Skeletal muscle tissue (tissue), 4 donors: ENCODE data around the gene SMAGP. TPM values are rescaled to one million over a fixed set of nuclear protein-coding genes. Genes with fewer than 3 reads are reported as not detected.

Source experiments
- H3K27ac ChIP-seq: one replicate; pipeline ENCODE4 v1.7.0; 2013; ENCODE audit warnings: mild to moderate bottlenecking, low read depth, low read length, inconsistent platforms
- H3K27me3 ChIP-seq, 3 donors: one replicate each; pipeline ENCODE4 v1.7.0; 2013; ENCODE audit warnings: low read length in 3 of 3; ENCODE audit not compliant: control insufficient read depth in 3 of 3, insufficient read depth in 3 of 3
- H3K36me3 ChIP-seq, 3 donors: one replicate each; pipeline ENCODE4 v1.7.0; 2013; ENCODE audit warnings: low read length in 3 of 3; ENCODE audit not compliant: control insufficient read depth in 3 of 3, insufficient read depth in 3 of 3
- H3K4me1 ChIP-seq, 3 donors: one replicate each; pipeline ENCODE4 v1.7.0; 2013; ENCODE audit warnings: low read length in 3 of 3, mild to moderate bottlenecking in 3 of 3; ENCODE audit not compliant: control insufficient read depth in 3 of 3, insufficient read depth in 3 of 3
- H3K4me3 ChIP-seq, 3 donors: one replicate each; pipeline ENCODE4 v1.7.0; 2013; ENCODE audit warnings: low read length in 3 of 3
- H3K9ac ChIP-seq, 3 donors: one replicate each; pipeline ENCODE4 v1.7.0; 2013; ENCODE audit warnings: low read length in 3 of 3, mild to moderate bottlenecking in 3 of 3, moderate library complexity in 2 of 3, low read depth in 1 of 3
- H3K9me3 ChIP-seq, 3 donors: one replicate each; pipeline ENCODE4 v1.7.0; 2013; ENCODE audit warnings: low read length in 3 of 3; ENCODE audit not compliant: control insufficient read depth in 3 of 3
- total RNA-seq: library from RNA; depleted of rRNA; stranded (reverse); fragments of >200 nt; gene quantifications from one replicate; pipeline ENCODE4 v1.2.3, GENCODE V29; 2014
- donor health status: Osteomylitis.

SMAGP gene
- total RNA-seq, 1 donor from 2014 or later = 2.1 TPM

GRCh38 chr12:51217133-51217967, 52.9 kb downstream of the SMAGP start:
- Histone ChIP-seq H3K4me1 (peaks cover 11 to 17% (median 17%) of the 10 kb centered on the region in 3 donors), H3K27ac (peak overlapping the region; percentile 90), H3K4me3 (peak overlapping the region; percentile 65 to 86 (median 79)), H3K27me3 (no peaks in the 10 kb centered on the region), H3K9ac (peak overlapping the region; percentile 85 to 92 (median 89)), H3K36me3 (peaks cover 0 to 5% (median 3%) of the 10 kb centered on the region in 3 donors), H3K9me3 (no peaks in the 10 kb centered on the region)

GRCh38 chr12:51216642-51217041, 53.6 kb downstream of the SMAGP start:
- Histone ChIP-seq H3K36me3 (peaks cover 0 to 5% (median 3%) of the 10 kb centered on the region in 3 donors), H3K9ac (peak overlapping the region; percentile 83 to 89 (median 85)), H3K27ac (peak overlapping the region; percentile 90), H3K4me1 (peaks cover 11 to 17% (median 17%) of the 10 kb centered on the region in 3 donors), H3K27me3 (no peaks in the 10 kb centered on the region), H3K4me3 (peak overlapping the region; percentile 65 to 86 (median 79)), H3K9me3 (no peaks in the 10 kb centered on the region)

- Histone ChIP-seq H3K27ac (no peak overlapping the region), H3K27me3 (no peaks in the 10 kb centered on the region), H3K4me1 (peaks cover 11 to 17% (median 17%) of the 10 kb centered on the region in 3 donors), H3K4me3 (no peak overlapping the region), H3K9me3 (no peaks in the 10 kb centered on the region), H3K9ac (no peak overlapping the region), H3K36me3 (peaks cover 5 to 12% (median 5%) of the 10 kb centered on the region in 3 donors)
These were observed 55.3 kb downstream of the SMAGP start for GRCh38 chr12:51214895-51215294.

GRCh38 chr12:51210690-51211395, 59.4 kb downstream of the SMAGP start:
- peaks cover 5 to 15% (median 5%) of the 10 kb centered on the region in 3 donors for H3K36me3 ChIP-seq
- no peak overlapping the region for H3K4me3 ChIP-seq
- no peak overlapping the region for H3K9ac ChIP-seq
- no peaks in the 10 kb centered on the region for H3K9me3 ChIP-seq
- no peaks in the 10 kb centered on the region for H3K27me3 ChIP-seq
- no peaks in the 10 kb centered on the region for H3K4me1 ChIP-seq
- no peak overlapping the region for H3K27ac ChIP-seq

- Histone ChIP-seq H3K4me1 (no peaks in the 10 kb centered on the region), H3K27me3 (no peaks in the 10 kb centered on the region), H3K9ac (no peak overlapping the region), H3K9me3 (no peaks in the 10 kb centered on the region), H3K27ac (no peak overlapping the region), H3K4me3 (no peak overlapping the region), H3K36me3 (peaks cover 2 to 13% (median 5%) of the 10 kb centered on the region in 3 donors)
These were observed 61.0 kb downstream of the SMAGP start for GRCh38 chr12:51209259-51209658.

- Histone ChIP-seq H3K4me1 (no peaks in the 10 kb centered on the region), H3K36me3 (peaks cover 0 to 17% (median 8%) of the 10 kb centered on the region in 3 donors), H3K27ac (no peak overlapping the region), H3K9me3 (no peaks in the 10 kb centered on the region), H3K27me3 (no peaks in the 10 kb centered on the region), H3K9ac (no peak overlapping the region), H3K4me3 (no peak overlapping the region)
These were observed 62.1 kb downstream of the SMAGP start for GRCh38 chr12:51208016-51208660.

- Histone ChIP-seq H3K36me3 (peaks cover 0 to 15% (median 5%) of the 10 kb centered on the region in 3 donors), H3K4me3 (no peak overlapping the region), H3K9me3 (no peaks in the 10 kb centered on the region), H3K4me1 (no peaks in the 10 kb centered on the region), H3K27me3 (no peaks in the 10 kb centered on the region), H3K9ac (no peak overlapping the region), H3K27ac (no peak overlapping the region)
These were observed 64.9 kb downstream of the SMAGP start for GRCh38 chr12:51205350-51205749.

- H3K27ac ChIP-seq = no peak overlapping the region
- no peaks in the 10 kb centered on the region for H3K9me3 ChIP-seq
- H3K4me3 ChIP-seq = no peak overlapping the region
- H3K4me1 ChIP-seq = no peaks in the 10 kb centered on the region
- no peaks in the 10 kb centered on the region for H3K27me3 ChIP-seq
- no peak overlapping the region for H3K9ac ChIP-seq
- peaks cover 8 to 19% (median 13%) of the 10 kb centered on the region in 3 donors for H3K36me3 ChIP-seq
These were observed 67.5 kb downstream of the SMAGP start for GRCh38 chr12:51202718-51203117.

- Histone ChIP-seq H3K9ac (no peak overlapping the region), H3K9me3 (no peaks in the 10 kb centered on the region), H3K4me3 (no peak overlapping the region), H3K4me1 (no peaks in the 10 kb centered on the region), H3K27ac (no peak overlapping the region), H3K27me3 (no peaks in the 10 kb centered on the region), H3K36me3 (peaks cover 18 to 25% (median 25%) of the 10 kb centered on the region in 3 donors)
These were observed 69.4 kb downstream of the SMAGP start for GRCh38 chr12:51200806-51201205.
